ENCODE measurements around the gene FBXO41.

GRCh38 chr2:73259276-73259675, 25.0 kb downstream of the FBXO41 start:
- TF ChIP-seq CTCF (IDR thresholded peaks at IDR 0.05) = no peak
- TF ChIP-seq POLR2A (IDR thresholded peaks at IDR 0.05) = no peak
- TF ChIP-seq POLR2AphosphoS5 (IDR thresholded peaks at IDR 0.05) = no peak

Data from breast epithelium (tissue), 3 donors.